Hepatocyte (in vitro differentiated cells): ENCODE data around the gene LGALS16. TPM values are rescaled to one million over a fixed set of nuclear protein-coding genes. Genes with fewer than 3 reads are reported as not detected.

Experiments
- DNase-seq: peaks from one replicate; pipeline ENCODE4 v3.0.0-alpha.2; 2016; ENCODE audit warnings: low spot score
- H2AFZ ChIP-seq: fragments of 200-600 bp; sonication (generic); 2 replicates; pipeline ENCODE4 v1.6.0; 2016; ENCODE audit warnings: antibody characterized with exemption, mild to moderate bottlenecking
- H3K27ac ChIP-seq: fragments of 200-600 bp; sonication (generic); 2 replicates; pipeline ENCODE4 v1.5.1; 2016; ENCODE audit warnings: mild to moderate bottlenecking
- H3K27me3 ChIP-seq: fragments of 200-600 bp; sonication (generic); 2 replicates; pipeline ENCODE4 v1.6.1; 2016
- H3K36me3 ChIP-seq: fragments of 200-600 bp; sonication (generic); replicated peaks from 2 replicates; pipeline ENCODE4 v1.5.1; 2016; ENCODE audit warnings: low read depth; ENCODE audit not compliant: insufficient read depth
- H3K4me1 ChIP-seq: fragments of 200-600 bp; sonication (generic); 2 replicates; pipeline ENCODE4 v1.5.1; 2016; ENCODE audit warnings: mild to moderate bottlenecking, moderate library complexity; ENCODE audit not compliant: insufficient read depth
- H3K4me2 ChIP-seq: fragments of 200-600 bp; sonication (generic); 2 replicates; pipeline ENCODE4 v1.6.0; 2016
- H3K4me3 ChIP-seq: fragments of 200-600 bp; sonication (generic); 2 replicates; pipeline ENCODE4 v1.5.1; 2016; ENCODE audit warnings: mild to moderate bottlenecking
- H3K79me2 ChIP-seq: fragments of 200-600 bp; sonication (generic); 2 replicates; pipeline ENCODE4 v1.6.0; 2017; ENCODE audit warnings: mild to moderate bottlenecking
- H3K9me2 ChIP-seq: fragments of 200-600 bp; sonication (generic); replicated peaks from 2 replicates; pipeline ENCODE4 v1.6.0; 2017; ENCODE audit warnings: mild to moderate bottlenecking; ENCODE audit not compliant: insufficient read depth
- H3K9me3 ChIP-seq: fragments of 200-600 bp; sonication (generic); 2 replicates; pipeline ENCODE4 v1.5.1; 2016; ENCODE audit warnings: low read depth, mild to moderate bottlenecking
- H4K20me1 ChIP-seq: fragments of 200-600 bp; sonication (generic); 2 replicates; pipeline ENCODE4 v1.6.0; 2016; ENCODE audit warnings: mild to moderate bottlenecking; ENCODE audit not compliant: insufficient read depth, poor library complexity, severe bottlenecking
- EZH2 ChIP-seq: fragments of 200-600 bp; sonication (generic); IDR thresholded peaks from 2 replicates; pipeline ENCODE4 v1.6.1; 2016; ENCODE audit warnings: antibody characterized with exemption, mild to moderate bottlenecking, borderline replicate concordance
- EZH2phosphoT487 ChIP-seq: fragments of 200-600 bp; sonication (generic); IDR thresholded peaks from one replicate; pipeline ENCODE4 v1.6.1; 2018; ENCODE audit warnings: antibody characterized with exemption, mild to moderate bottlenecking, low read depth, moderate library complexity; ENCODE audit not compliant: unreplicated experiment, severe bottlenecking
- WGBS: methylation state at CpG from one replicate; pipeline ENCODE4 v1.1.6; 2016; ENCODE audit warnings: low lambda C conversion rate; ENCODE audit errors: missing lambda C conversion rate; 5-methylcytosine and 5-hydroxymethylcytosine counted together
- polyA plus RNA-seq: library from polyadenylated mRNA; unstranded; fragments of >200 nt; fragmentation: Nextera tagmentation; extraction: Ambion mirVana; gene quantifications from 2 replicates; pipeline ENCODE4 v1.2.1, GENCODE V29; 2016
- total RNA-seq: library from RNA; depleted of rRNA; stranded (reverse); fragments of >200 nt; gene quantifications from 2 replicates; pipeline ENCODE4 v1.2.3, GENCODE V29; 2014
- TF ChIP-seq, protein P1 (sequence below): fragments of 200-600 bp; sonication (generic); IDR thresholded peaks from 2 replicates; pipeline ENCODE4 v1.5.1; 2016; ENCODE audit warnings: antibody characterized with exemption, mild to moderate bottlenecking; ENCODE audit not compliant: poor library complexity

Gene LGALS16
- total and polyA plus RNA-seq, 2 experiments from 2014 or later = not detected

- TF ChIP-seq EZH2phosphoT487 (no peak), EZH2 (no peak)
- TF ChIP-seq, protein P1, sequence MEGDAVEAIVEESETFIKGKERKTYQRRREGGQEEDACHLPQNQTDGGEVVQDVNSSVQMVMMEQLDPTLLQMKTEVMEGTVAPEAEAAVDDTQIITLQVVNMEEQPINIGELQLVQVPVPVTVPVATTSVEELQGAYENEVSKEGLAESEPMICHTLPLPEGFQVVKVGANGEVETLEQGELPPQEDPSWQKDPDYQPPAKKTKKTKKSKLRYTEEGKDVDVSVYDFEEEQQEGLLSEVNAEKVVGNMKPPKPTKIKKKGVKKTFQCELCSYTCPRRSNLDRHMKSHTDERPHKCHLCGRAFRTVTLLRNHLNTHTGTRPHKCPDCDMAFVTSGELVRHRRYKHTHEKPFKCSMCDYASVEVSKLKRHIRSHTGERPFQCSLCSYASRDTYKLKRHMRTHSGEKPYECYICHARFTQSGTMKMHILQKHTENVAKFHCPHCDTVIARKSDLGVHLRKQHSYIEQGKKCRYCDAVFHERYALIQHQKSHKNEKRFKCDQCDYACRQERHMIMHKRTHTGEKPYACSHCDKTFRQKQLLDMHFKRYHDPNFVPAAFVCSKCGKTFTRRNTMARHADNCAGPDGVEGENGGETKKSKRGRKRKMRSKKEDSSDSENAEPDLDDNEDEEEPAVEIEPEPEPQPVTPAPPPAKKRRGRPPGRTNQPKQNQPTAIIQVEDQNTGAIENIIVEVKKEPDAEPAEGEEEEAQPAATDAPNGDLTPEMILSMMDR = no peak
- Histone ChIP-seq H3K4me3 (no peak overlapping the region), H3K27me3 (peaks cover 11% of the 10 kb centered on the region), H3K4me1 (no peaks in the 10 kb centered on the region), H3K36me3 (no peaks in the 10 kb centered on the region), H3K4me2 (no peak overlapping the region), H3K9me3 (no peaks in the 10 kb centered on the region), H4K20me1 (no peaks in the 10 kb centered on the region), H3K9me2 (no peaks in the 10 kb centered on the region), H2AFZ (no peak overlapping the region), H3K27ac (no peak overlapping the region), H3K79me2 (no peaks in the 10 kb centered on the region)
- no peak for DNase-seq
- 73% methylated on average over 10 of the region's 10 CpGs for WGBS
These were observed 23.5 kb downstream of the LGALS16 start for GRCh38 chr19:39679056-39679790.

- Histone ChIP-seq H2AFZ (no peak overlapping the region), H3K4me2 (no peak overlapping the region)
These were observed 24.1 kb downstream of the LGALS16 start for GRCh38 chr19:39679791-39680168.

GRCh38 chr19:39680593-39680992 is 24.9 kb downstream of the LGALS16 start:
- Histone ChIP-seq H4K20me1 (no peaks in the 10 kb centered on the region), H3K27me3 (peaks cover 8% of the 10 kb centered on the region), H3K4me2 (no peak overlapping the region), H3K9me3 (no peaks in the 10 kb centered on the region), H2AFZ (no peak overlapping the region), H3K36me3 (no peaks in the 10 kb centered on the region), H3K79me2 (no peaks in the 10 kb centered on the region), H3K4me3 (no peak overlapping the region), H3K9me2 (no peaks in the 10 kb centered on the region), H3K27ac (no peak overlapping the region), H3K4me1 (no peaks in the 10 kb centered on the region)
- TF ChIP-seq, protein P1 = no peak
- TF ChIP-seq EZH2 (no peak), EZH2phosphoT487 (no peak)
- WGBS = 73% methylated on average over 3 of the region's 3 CpGs
- no peak for DNase-seq

More at GRCh38 chr19:39679791-39680168, 24.1 kb downstream of the LGALS16 start:
- no peak overlapping the region for H3K4me3 ChIP-seq
- no peak overlapping the region for H3K27ac ChIP-seq
- 88% methylated on average over 3 of the region's 3 CpGs for WGBS
- no peaks in the 10 kb centered on the region for H3K4me1 ChIP-seq
- no peaks in the 10 kb centered on the region for H3K9me2 ChIP-seq
- H4K20me1 ChIP-seq = no peaks in the 10 kb centered on the region
- no peak for DNase-seq
- H3K27me3 ChIP-seq = peaks cover 8% of the 10 kb centered on the region
- no peaks in the 10 kb centered on the region for H3K36me3 ChIP-seq
- H3K9me3 ChIP-seq = no peaks in the 10 kb centered on the region
- no peaks in the 10 kb centered on the region for H3K79me2 ChIP-seq
- TF ChIP-seq EZH2 = no peak
- TF ChIP-seq, protein P1 = no peak
- no peak for TF ChIP-seq EZH2phosphoT487
